Smooth muscle cell of the brain vasculature (primary cell): ENCODE measurements around the gene RHCG.
A peak's percentile ranks its signal among the peaks of the same experiment; 100 is the strongest.
"Not testable (repeated sequence)": the region's sequence is repeated elsewhere in the genome, so short reads cannot be mapped to it uniquely, and the experiment has no call there.

ENCODE experiments used
- DNase-seq: peaks from one replicate; pipeline ENCODE4 v3.0.0-alpha.2; 2012; ENCODE audit warnings: low read depth, low spot score

RHCG gene

DNA sequence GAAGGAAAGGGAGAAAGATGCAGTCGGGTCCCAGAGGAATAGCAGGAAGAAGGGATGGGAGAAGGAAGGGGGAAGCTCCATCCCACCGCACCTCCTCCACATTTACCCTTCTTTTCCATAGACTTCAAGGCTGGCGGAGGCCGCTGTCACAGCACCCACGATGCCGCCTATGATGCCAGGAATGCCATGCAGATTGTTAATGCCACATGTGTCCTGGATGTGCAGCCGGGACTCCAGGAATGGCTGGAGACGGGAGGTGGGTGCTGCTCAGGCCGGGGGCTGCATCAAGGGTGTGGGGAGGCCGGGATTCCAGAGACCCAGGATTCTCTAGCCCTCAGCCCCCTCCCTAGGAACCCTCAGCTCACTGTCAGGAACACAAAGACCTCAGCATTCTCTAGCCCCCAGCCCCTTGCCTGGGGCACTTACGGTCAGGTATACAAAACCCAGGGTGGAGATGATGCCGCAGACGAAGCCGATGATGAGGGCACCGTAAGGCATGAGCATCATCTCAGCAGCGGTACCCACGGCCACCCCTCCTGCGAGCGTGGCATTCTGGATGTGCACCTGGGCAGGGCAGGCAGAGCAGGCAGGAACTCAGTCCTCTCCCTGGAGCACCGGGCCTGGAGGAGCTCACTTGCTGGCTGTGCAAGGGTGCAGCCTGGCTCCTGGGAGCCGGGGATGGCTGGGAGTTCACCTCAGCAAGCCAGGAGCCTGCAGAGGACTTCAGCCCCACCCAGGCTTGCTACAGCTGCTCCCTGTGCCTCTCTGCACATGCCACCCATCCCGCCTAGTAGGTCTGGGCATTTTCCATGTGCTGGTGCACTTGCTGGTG, 18.8 kb downstream of the RHCG start:
- DNase-seq = no peak

DNA sequence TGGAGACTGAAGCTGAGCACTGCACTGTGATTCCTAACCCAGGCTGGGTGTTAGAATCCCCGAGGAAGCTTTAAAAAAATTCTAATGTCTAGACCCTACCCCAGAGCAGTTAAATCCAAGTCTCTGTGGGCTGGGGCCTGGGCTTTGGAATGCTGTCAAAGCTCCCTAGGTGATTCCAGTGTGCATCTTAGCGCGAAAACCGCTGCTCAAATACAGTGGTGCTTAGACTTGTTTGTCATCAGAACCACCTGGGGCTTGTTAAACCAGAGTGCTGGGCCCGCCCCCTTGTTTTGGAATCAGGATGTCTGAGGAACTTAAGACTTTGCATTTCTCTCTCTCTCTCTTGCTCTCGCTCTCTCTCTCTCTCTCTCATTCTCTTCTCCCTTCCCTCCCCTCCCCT, 20.7 kb downstream of the RHCG start:
- DNase-seq = no peak

DNA sequence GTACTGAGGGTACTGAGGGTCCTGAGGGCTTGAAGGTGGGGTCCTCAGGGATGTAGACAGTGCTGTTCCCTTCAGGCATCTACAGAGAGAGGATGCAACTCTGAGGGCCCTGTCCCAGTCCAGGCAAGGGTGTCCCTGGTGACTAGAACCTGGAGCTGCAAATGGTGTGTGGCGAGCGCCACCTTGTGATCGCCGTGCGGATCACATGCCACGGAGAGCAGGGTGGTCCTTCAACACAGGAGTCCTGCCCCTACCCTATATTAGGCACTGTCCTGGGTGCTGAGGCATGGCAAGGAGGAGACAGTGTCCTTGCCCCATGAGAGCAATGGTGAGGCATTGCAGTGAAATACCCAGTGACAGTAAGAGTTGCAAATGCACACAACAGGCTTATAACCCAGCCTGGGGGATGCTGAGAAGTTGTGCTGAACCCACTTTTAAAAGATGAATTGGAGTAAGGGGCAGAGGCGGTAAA, 23.6 kb downstream of the RHCG start:
- DNase-seq = peak; percentile 10

DNA sequence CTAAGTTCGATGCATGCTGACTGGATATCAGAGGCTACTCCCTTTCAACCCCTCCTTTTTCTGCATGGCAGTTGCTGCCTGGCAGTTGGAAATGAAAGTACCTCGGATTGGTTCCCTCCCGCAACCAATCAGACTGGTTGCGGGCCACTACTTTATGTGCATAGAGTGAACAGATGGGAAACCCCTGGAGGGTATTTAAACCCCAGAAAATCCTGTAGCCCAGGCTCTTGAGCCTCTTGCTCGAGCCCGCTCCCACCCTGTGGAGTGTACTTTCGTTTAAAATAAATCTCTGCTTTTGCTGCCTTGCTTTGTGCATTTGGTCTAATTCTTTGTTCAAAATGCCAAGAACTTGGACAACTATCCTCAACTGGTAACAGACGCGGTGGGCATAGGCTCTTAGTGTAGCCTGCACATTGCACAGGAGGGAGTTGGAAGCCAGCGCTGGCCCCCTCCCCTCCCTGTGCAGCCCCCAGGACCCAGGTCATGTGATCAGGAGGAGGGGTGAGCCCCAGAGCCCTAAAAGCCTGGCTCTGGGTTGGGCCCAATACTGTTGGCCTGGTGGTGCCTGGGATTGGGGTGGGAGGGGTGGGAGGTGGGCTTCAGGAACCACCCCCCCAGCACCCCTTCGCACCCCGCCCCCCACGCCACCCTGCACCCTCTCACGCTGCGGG, 26.8 kb downstream of the RHCG start:
- no peak for DNase-seq

DNA sequence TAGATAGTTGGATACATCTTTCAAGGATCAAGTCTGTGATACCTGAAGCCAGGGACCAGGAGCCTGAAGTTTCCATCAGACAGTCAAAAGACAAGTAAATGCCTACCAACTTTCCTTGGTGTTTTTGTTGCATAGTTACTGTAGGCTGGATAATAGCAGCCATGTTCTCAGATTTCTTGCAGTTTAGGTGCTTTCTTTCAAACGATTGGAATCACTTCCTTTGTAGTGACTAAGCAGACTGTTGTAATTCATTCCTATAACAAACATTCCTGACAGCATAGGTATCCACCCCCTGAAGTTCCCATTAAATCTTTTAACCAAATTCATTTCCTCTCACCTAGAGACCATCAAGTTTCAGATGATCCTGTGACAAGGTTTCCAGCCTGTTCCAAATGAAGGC, 27.6 kb downstream of the RHCG start:
- not testable (repeated sequence) for DNase-seq

DNA sequence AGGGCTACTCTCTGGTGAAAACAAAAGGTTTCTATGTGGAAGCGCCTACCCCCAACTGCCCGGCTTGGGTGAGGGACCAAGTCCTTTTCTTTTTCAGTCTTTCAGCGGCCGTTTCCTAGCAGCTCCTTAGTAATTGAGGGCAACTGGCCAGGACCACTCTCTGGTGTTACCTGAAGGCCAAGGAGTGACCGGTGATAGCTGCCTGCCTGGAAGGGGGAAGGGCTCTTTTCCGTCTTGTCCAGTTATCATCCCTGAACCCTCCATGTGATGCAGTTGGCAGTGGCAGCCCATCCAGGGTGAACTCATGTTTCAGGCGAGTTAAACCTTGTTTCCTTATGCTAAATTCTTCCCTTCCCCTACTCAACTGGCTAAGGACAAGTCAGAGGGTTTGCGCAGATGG, 33.3 kb downstream of the RHCG start:
- no peak for DNase-seq

DNA sequence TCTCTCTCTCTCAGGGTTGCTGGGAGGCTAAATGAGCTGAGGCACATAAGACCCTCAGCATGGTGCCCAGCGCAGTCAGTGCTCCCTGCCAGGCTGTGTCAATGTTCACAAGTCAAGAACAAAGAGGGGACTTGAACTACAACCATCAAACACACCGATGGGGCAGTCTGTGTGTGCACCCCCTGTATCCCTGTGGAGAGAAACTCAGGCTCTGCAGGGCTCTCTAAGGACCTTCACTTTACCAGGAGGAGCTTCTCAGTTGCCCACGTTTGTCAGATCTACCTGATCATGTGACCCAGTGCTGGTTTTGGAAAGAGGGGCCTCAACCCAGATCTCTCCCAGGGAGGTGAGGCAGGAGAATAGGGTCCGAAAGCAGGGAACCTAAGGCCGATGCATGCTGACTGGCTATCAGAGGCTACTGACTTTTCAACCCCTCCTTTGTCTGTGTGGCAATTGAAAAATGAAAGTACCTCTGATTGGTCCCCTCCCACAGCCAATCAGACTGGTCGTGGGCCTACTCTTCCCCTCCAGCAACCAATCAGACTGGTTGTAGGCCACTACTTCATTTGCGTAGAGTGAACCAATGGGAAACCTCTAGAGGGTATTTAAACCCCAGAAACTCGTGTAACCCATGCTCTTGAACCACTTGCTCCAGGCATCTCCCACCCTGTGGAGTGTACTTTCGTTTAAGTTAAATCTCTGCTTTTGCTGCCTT, 34.0 kb downstream of the RHCG start:
- no peak for DNase-seq

DNA sequence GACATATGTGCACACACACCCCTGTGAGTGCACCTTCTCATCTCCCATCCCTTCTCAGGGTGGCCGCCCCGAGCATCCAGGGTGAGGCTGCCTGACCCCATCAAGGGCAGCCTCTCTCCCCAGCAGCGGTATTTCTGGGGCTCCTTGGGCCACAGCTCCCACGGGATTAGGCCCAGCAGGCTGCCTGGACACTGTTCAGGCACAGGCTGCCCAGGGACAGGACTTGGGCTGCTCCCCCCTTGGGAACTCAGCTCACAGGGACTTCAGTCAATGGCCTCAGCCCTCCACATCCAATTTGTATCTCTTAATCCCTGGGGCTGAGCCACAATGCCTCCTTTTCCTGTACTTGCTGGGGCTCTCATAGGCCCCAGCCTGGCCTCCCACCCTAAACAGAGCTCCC, 35.0 kb downstream of the RHCG start:
- DNase-seq = no peak

DNA sequence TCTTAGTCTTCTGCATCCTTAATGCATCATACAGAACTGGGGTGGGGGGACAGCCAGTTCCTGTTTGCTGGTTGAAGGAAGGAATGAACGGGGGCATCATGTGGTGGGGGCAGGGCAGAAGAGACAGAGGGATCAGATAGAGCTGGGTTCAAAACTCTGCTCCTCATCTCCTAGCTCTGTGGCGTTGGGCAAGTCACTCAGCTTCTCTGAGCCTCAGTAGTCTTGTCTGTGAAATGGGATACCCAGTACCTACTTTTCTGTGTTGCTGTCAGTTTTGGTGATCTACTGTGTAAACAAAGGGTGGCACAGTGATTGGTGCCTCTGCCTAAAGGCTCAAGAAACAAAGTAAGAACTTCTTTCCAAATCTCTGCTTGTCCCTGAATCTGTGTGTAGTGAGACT, 36.3 kb downstream of the RHCG start:
- no peak for DNase-seq

DNA sequence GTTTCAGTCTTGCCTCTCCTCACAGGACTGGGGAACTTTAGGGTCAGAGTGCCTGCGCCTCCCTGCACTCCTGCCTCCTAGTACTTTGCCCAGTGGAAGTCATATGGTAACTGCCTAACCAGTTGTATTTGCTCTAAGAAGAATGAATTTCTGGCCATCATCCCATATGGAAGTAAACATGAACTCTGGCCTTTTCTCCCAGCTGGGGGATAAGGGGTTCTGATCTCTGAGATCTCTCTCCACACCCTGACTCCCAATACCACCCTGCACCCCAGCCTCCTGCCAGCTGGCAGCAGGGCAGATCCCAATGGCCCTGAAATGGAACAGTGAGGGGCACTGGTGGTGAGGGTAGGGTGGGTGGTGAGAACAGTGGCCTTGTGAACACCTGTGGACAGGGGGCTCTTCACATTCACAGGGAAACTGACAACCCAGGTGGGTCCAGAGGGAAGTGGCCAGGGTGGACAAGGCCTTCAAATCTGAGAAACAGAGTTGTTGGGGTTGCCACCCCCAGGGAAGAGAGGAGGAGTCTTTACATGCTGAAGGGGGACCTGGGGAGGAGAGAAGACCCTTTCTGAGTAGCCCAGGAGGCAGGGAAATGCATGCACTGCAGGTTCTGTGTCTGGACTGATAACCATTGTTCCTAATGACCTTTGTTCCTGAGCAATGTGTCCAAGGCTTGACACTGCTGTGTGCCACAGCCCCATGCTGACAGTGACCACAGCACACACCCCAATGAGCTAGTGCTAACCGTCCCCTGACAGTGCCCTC, 36.9 kb downstream of the RHCG start:
- no peak for DNase-seq

DNA sequence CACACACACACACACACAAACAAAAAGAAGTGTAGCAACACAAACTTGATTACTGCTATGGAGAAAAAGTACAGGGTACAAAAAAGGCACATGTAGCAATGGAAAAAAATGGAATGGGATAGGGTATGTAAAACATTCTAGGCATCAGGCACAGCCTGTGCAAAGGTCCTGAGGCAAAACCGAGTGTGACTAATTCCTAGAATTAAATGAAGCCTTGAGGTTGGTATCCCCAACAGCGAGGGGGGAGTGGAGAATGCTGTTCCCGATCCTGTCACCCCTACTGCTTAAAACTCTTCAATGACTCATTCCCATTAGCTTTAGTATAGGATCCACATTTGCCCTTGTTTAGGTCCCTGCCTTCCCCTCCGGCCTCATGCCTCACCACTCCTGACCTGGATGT, 37.9 kb downstream of the RHCG start:
- DNase-seq = no peak

DNA sequence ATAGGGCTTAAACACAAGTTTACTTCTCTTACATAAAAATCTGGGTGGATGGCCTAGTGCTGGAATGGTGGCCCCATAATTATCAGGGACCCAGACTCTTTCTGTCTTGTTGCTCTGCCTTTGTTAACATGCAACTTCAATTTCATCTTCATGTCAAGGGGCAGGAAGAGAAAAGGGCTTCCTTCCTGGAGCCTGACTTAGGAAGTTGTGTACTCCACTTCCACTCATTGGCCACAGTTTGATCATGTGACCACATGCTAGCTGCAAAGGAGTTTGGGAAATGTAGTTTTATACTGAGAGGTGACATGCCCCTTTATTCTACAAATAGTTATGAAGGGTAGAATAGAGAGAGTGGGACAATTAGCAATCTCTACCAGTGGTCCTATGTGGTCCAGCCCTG, 39.3 kb downstream of the RHCG start:
- DNase-seq = no peak

DNA sequence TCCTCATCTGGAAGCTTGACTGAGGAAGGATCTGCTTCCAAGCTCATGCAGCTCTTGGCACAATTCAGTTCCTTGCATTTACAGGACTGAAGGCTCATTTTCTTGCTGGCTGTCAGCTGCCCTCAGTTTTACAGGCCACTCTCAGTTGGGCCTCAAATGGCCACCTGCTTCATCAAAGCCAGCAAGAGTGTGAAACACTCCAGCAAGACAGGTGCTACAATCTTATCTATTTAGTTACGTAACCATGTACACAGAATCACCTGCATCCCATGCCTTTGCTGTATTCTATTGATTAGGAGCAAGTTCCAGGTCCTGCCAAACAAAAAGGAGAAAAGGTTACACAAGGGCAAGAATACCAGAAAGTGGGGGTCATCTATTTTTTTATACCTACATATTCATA, 40.8 kb downstream of the RHCG start:
- DNase-seq = no peak

DNA sequence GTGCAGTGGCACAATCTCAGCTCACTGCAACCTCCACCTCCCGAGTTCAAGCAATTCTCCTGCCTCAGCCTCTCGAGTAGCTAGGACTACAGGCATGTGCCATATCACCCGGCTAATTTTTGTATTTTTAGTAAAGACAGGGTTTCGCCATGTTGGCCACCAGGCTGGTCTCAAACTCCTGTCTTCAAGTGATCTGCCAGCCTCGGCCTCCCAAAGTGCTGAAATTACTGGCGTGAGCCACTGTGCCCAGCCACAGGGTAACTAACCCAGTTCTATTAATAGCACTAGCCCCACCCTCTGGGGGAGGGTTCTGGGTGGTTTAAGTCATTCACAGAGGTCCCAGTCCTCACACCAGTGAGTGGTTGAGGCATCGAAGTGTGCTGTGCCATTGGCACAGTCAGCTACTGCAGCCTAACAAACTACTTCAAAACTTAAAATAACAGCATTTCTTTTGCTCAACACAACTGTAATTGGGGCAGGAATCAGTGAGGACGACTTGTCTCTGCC, 44.0 kb downstream of the RHCG start:
- DNase-seq = no peak

DNA sequence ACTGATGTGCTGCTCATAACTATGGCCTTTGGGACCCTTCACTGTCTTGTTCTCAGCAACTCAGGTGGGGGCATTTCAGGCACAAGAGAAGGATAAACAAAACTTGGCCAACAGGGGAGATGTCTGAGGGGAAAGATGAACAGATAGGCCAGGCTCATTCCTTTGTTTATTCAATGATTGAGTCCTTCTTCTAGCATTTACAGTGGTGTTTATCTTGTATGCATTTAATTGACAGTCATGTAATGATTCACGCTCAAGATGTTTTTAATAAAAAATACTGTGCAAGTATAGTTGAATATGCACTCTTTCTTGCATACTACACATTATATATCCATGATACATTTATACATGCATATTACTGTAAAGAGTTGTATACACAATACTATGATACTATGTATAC, 44.5 kb downstream of the RHCG start:
- DNase-seq = no peak

DNA sequence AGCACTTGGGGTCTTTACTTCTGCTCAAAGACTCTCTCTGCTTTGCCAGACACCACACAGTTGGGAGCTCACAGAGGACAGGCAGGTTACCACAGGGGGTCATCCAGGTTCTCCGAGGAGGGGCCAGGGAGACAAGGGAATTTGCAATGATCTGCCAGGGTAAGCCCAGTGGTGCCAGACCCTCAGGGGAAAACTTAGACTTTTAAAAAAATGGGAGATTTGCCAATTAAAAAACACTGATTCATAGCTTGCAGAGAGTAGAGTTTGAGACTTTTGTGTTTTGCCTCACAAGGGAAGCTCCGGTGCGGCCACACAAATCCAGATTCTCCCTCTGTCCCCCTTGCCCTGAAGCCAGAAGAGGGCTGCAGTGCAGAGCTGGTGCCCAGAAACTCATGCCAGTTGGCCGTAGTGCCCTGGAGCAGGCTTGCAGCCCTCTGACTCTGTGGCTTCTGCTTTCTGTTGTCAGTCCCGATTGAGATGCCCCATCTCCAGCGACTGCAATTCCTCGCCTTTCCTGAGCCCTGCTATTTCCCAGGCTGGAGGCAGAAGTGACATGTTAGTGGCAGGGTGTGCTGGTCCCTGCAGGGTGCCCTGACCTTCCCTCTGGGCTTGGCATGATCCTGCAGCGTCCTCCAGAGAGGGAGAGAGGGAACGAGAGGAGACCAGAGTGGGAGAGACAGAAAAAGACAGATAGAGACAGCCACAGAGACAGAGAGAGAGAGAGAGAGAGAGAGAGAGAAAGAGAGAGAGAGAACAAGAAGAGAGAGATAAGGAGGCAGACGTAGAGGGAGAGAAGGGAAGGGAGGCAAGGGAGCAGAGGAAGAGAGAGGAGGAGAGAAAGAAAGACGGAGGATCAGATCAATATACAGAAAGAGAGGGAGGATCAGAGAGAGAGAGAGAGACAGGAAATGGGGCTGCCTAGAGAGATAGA, 46.0 kb downstream of the RHCG start:
- no peak for DNase-seq

DNA sequence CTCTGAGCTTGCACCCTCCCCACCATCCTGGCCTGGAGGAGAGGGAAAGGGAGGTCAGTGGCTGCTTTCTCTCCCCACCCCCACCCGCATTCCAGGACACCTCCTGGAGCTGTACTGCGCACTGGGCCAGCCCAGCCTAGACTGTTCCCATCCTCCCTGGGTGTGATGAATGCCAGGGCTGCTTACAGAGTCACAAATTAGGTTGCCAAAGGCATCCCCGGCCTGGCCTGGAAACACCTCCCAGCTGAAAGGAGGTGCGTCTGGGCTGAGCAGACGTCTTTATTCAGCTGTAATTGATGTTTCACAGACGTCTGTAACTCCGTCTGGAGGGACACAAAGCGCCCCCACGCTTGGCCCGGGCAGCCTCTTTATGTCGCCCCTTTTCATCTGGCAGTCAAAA, 47.6 kb downstream of the RHCG start:
- no peak for DNase-seq

DNA sequence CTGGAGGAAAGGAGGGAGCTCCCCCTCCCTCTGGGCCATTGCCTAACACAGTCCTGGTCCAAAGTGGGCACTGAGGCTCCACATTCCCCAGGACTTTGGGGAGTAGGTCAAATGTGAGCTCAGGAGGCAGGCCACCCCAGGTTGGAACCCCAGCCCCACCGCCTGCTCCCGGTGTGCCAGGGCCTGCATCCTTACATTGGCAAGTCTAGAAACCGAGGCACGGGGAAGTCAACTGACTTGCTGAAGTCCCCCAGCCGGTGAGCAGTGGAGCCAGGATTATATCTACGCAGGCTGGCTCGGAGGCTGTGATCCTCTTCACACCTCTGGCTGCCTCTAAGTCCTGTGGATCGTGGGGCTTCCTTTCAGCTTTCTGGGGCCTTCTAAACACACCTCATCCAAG, 48.7 kb downstream of the RHCG start:
- DNase-seq = no peak

DNA sequence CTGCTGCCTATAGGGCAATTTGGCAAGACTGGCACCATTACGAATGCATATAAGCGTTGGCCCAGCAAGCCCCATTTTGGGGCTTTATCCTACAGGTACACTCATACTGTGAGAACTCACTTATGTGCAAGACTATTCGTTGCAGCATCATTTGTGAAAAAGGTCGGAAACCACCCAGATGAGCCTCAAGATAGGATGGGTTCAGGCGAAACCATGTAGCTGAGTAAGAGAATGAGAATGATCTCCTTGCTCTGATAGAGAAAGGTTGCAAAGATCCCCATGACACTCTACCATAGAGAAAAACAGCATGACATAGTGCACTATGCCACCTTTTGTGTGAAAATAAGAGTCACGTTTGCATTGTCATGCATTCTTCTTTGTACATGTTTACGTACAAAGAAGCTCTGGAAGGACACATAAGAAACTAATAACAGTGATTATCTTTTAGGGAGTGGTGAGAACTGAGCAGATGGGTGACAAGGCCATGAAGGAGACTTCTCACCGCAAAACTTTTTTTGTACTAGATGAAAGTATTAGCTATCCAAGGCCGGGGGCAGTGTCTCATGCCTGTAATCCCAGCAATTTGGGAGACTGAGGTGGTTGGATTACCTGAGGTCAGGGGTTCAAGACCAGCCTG, 50.0 kb downstream of the RHCG start:
- DNase-seq = no peak

DNA sequence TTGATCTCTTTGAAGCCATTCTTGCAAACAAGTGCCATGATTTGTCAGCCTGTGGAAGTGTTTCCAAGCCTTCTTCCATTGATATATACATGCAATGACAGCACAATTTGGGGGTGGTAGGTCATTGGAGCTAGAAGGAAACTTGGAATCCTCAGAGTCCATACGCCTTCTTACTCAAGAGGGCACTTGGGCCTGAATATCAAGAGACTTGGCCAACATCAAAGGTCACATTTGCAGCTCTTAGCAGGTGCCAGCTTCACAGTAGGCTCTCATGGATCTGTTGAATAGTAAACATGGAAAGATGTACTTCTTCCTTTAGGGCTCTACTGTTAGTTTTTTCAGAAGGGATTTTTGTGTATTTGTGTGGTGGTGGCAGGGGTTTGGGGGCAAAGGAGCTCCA, 50.9 kb downstream of the RHCG start:
- no peak for DNase-seq
